ENCODE measurements around the gene MPP2.

Gene MPP2

DNA sequence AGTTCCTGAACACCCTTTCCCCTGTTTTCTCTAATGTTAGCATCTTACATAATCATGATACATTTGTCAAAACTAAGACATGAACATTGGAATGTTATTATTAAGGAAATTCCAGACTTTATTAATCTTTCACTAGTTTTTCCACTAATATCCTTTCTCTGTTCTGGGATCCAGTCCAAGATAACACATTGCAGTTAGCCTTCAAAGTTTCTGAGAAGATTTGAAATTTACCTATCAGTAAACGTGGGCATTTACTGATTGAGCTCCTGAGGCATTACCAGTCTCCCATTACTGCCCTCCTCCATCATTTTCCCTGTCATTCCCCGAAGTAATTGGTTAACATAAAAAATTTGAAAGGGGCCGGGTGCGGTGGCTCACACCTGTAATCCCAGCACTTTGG lies 66.1 kb downstream of the MPP2 start:
- no peak overlapping the region for H3K4me3 Mint-ChIP-seq
- DNase-seq, result no peak
- peaks cover 15% of the 10 kb centered on the region for H3K4me1 Mint-ChIP-seq
- no peaks in the 10 kb centered on the region for H3K36me3 Mint-ChIP-seq (ENCODE audit: low read depth)
- TF ChIP-seq, protein P1, sequence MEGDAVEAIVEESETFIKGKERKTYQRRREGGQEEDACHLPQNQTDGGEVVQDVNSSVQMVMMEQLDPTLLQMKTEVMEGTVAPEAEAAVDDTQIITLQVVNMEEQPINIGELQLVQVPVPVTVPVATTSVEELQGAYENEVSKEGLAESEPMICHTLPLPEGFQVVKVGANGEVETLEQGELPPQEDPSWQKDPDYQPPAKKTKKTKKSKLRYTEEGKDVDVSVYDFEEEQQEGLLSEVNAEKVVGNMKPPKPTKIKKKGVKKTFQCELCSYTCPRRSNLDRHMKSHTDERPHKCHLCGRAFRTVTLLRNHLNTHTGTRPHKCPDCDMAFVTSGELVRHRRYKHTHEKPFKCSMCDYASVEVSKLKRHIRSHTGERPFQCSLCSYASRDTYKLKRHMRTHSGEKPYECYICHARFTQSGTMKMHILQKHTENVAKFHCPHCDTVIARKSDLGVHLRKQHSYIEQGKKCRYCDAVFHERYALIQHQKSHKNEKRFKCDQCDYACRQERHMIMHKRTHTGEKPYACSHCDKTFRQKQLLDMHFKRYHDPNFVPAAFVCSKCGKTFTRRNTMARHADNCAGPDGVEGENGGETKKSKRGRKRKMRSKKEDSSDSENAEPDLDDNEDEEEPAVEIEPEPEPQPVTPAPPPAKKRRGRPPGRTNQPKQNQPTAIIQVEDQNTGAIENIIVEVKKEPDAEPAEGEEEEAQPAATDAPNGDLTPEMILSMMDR (IDR thresholded peaks at IDR 0.05), result no peak
- no peaks in the 10 kb centered on the region for H3K9me3 Mint-ChIP-seq
- H3K27me3 Mint-ChIP-seq (ENCODE audit: low read depth, poor library complexity), result peaks cover 59% of the 10 kb centered on the region
- H3K27ac Mint-ChIP-seq, result no peak overlapping the region

DNA sequence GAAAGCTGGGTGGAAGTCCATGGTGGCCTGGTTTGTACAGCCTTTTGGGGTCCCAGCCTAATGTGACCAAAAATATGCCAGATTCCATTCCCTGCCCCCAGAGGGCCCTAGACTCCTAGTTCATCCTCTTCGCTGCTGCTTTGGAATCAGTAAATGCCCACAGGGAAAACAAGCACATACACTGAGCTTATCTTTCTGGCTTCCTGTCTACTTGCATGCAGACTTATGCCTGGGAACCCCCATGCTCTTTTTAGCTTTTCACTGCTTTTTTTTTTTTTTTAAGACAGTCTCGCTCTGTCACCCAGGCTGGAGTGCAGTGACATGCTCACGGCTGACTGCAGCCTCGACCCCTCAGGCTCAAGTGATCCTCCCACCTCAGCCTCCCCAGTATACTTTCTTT lies 66.5 kb downstream of the MPP2 start:
- no peaks in the 10 kb centered on the region for H3K36me3 Mint-ChIP-seq (ENCODE audit: low read depth)
- no peak overlapping the region for H3K4me3 Mint-ChIP-seq
- peaks cover 3% of the 10 kb centered on the region for H3K9me3 Mint-ChIP-seq
- H3K27ac Mint-ChIP-seq, result no peak overlapping the region
- H3K4me1 Mint-ChIP-seq, result peaks cover 10% of the 10 kb centered on the region
- TF ChIP-seq, protein P1 (IDR thresholded peaks at IDR 0.05), result peak; percentile 21
- H3K27me3 Mint-ChIP-seq (ENCODE audit: low read depth, poor library complexity), result peaks cover 62% of the 10 kb centered on the region
- no peak for DNase-seq

DNA sequence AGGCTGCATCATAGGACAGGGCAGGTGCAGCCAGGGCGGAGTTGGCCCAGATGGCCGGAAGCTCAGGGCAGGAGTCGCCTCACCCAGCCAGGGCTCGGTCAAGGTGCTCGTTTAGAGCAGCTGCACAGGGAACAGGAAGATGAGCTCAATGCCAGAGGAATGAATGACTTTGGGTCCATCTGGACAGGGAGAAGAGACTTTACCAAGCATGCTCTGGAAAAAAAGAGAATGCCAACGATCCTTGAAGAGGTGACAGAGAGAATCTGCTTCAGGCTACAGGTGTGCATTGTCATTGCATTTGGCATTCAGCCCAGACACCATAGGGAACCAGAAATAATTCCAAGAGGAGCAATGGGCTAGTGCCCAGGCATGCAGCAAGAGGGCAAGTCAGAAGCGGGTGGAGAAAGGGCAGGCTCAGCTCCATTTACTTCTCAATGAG lies 67.6 kb downstream of the MPP2 start:
- Mint-ChIP-seq H3K36me3 (ENCODE audit: low read depth) (no peaks in the 10 kb centered on the region), H3K27ac (no peak overlapping the region), H3K27me3 (ENCODE audit: low read depth, poor library complexity) (peaks cover 72% of the 10 kb centered on the region), H3K9me3 (peaks cover 8% of the 10 kb centered on the region), H3K4me3 (no peak overlapping the region), H3K4me1 (peaks cover 7% of the 10 kb centered on the region)
- TF ChIP-seq, protein P1 (IDR thresholded peaks at IDR 0.05), result no peak
- no peak for DNase-seq

DNA sequence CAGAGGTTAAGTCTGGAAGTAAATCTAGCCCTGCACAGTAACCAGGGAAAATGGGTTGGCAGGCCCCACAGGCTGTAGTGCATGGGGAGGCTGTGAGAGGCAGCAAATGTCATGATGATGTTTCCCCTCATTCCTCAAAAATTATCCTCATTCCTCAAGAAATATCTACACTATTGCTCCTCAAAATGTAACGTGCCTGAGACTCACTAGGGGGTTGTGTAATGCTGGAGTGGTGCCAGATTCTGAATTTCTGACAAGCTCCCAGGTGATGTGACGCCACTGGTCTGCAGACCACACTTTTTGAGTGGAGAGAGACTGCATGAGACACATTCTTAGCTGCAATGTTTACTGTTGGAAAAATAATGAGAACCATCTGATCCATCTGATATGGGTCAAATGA lies 73.2 kb downstream of the MPP2 start:
- no peak for DNase-seq
- peak overlapping the region; percentile 88 for H3K4me3 Mint-ChIP-seq
- peaks cover 22% of the 10 kb centered on the region for H3K9me3 Mint-ChIP-seq
- peaks cover 24% of the 10 kb centered on the region for H3K36me3 Mint-ChIP-seq (ENCODE audit: low read depth)
- no peak overlapping the region for H3K27ac Mint-ChIP-seq
- peaks cover 51% of the 10 kb centered on the region for H3K27me3 Mint-ChIP-seq (ENCODE audit: low read depth, poor library complexity)
- TF ChIP-seq, protein P1 (IDR thresholded peaks at IDR 0.05), result no peak
- peaks cover 32% of the 10 kb centered on the region for H3K4me1 Mint-ChIP-seq

DNA sequence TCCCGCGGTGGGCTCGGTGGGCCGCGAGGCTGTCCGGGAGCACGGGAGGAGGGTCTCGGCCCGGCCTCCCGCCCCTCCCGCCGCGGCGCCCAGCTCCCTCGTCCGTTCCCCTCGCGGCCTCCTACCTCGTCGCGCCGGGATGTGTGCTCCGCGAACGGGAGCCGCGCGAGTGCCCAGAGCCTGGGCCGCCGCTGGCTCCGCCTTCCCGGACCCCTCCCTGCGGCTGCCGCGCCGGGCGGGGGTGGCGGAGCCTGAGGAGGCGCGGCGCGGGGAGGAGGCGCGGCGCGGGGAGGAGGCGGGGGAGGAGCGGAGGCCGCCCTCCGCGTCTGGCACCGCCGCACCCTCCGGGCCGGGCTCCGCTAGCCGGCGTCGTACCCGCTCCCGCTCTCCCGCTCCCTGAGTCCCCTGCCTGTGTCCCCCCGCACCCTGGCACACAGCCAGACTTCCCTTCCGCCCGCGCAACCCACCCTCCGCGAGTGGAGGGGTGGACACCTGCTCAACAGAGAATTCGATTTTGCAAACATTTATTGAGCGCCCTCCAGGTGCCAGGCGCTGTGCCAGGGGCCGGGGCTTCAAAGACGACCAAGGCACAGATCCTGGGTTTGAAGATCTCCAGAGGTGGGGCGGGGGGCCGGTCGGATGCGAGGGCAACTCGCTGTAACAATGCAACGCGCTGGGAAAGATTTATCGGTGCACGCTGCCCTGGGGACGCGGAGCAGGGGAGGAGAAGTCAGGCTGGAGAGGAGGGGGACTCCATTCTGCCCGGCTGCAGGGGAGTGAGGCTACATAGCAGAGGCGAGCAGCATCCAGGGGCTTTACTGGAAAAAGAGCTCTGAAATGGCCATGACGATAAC lies 74.1 kb downstream of the MPP2 start, which contains the start of gene MPP3:
MPP3 (minus strand) TSS at position 171 of the 854 bp plus-strand sequence. CDS start 1,240 bp downstream, outside the sequence.
- Mint-ChIP-seq H3K4me1 (peaks cover 32% of the 10 kb centered on the region), H3K9me3 (peaks cover 22% of the 10 kb centered on the region), H3K4me3 (peak within 1 kb of the TSS; percentile 88), H3K27ac (peak within 1 kb of the TSS; percentile 83), H3K27me3 (ENCODE audit: low read depth, poor library complexity) (peaks cover 45% of the 10 kb centered on the region), H3K36me3 (ENCODE audit: low read depth) (peaks cover 25% of the 10 kb centered on the region)
- TF ChIP-seq, protein P1 (IDR thresholded peaks at IDR 0.05), result no peak
- peak; percentile 79 for DNase-seq

Data from nephron progenitor cell (in vitro differentiated cells).